GM12878 (cell line): ENCODE results near the gene CNR2. TPM values are rescaled to one million over a fixed set of nuclear protein-coding genes. Genes with fewer than 3 reads are reported as not detected.
A peak's percentile ranks its signal among the peaks of the same experiment; 100 is the strongest.

Experiments
- BRCA1 ChIP-seq: IDR thresholded peaks from 2 replicates; pipeline ENCODE4 v1.6.1; 2011; ENCODE audit warnings: low read depth, low read length, improper control_type of control experiment
- CREB1 ChIP-seq: IDR thresholded peaks from 2 replicates; pipeline ENCODE4 v1.6.1; 2012; ENCODE audit warnings: low read depth, mild to moderate bottlenecking, inconsistent platforms
- EGR1 ChIP-seq, 2 experiments: IDR thresholded peaks; 1 replicate in 1 of 2; 2 replicates in 1 of 2; pipeline ENCODE4 v1.6.1; 2011 to 2012; ENCODE audit warnings: low read depth in 2 of 2, low read length in 2 of 2, borderline replicate concordance in 1 of 2, mild to moderate bottlenecking in 1 of 2, moderate library complexity in 1 of 2
- ESRRA ChIP-seq: IDR thresholded peaks from 2 replicates; pipeline ENCODE4 v1.6.1; 2012; ENCODE audit warnings: mild to moderate bottlenecking, low read length, improper control_type of control experiment
- MLLT1 ChIP-seq: fragments of 450-650 bp; IDR thresholded peaks from 2 replicates; pipeline ENCODE4 v1.6.1; 2016; ENCODE audit warnings: mild to moderate bottlenecking
- NRF1 ChIP-seq: conservative IDR thresholded peaks from 2 replicates; pipeline ENCODE4 v1.6.1; 2011; ENCODE audit warnings: mild to moderate bottlenecking, low read depth, low read length, improper control_type of control experiment
- RAD51 ChIP-seq: fragments of 450-650 bp; IDR thresholded peaks from 2 replicates; pipeline ENCODE4 v1.6.1; 2016; ENCODE audit warnings: moderate library complexity, mild to moderate bottlenecking, inconsistent platforms
- SUPT20H ChIP-seq: IDR thresholded peaks from 2 replicates; pipeline ENCODE4 v1.6.1; 2011; ENCODE audit warnings: low read depth, mild to moderate bottlenecking, low read length, moderate library complexity, borderline replicate concordance; ENCODE audit not compliant: control insufficient read depth
- ZBTB40 ChIP-seq: fragments of 450-650 bp; IDR thresholded peaks from 2 replicates; pipeline ENCODE4 v1.6.1; 2016; ENCODE audit warnings: mild to moderate bottlenecking, moderate library complexity, borderline replicate concordance
- ZNF384 ChIP-seq: IDR thresholded peaks from 2 replicates; pipeline ENCODE4 v1.6.1; 2012; ENCODE audit warnings: low read depth, mild to moderate bottlenecking, low read length, improper control_type of control experiment, borderline replicate concordance
- polyA plus RNA-seq, 11 experiments: library from polyadenylated mRNA; depleted of rRNA in 4 of 11; unstranded in 6 of 11; stranded (reverse) in 5 of 11; fragments of >200 nt; fragmentation: Nextera tagmentation in 4 of 11; fragmentation: Illumina TruSeq in 1 of 11; extraction: Ambion mirVana in 4 of 11; extraction: Trizol in 1 of 11; gene quantifications; 1 replicate in 1 of 11; 2 replicates in 10 of 11; pipeline versions ENCODE4 v1.2.1 to v1.2.3, GENCODE V29; 2011 to 2016; ENCODE audit warnings: inconsistent platforms in 2 of 11, missing spikeins in 2 of 11, low read depth in 1 of 11
- total RNA-seq, 4 experiments: library from RNA; depleted of rRNA in 3 of 4; stranded (reverse); fragments of >200 nt in 3 of 4; fragmentation: Illumina TruSeq in 1 of 4; extraction: Trizol in 1 of 4; gene quantifications; 2 replicates each; pipeline versions ENCODE4 v1.2.1 to v1.2.3, GENCODE V29; 2013 to 2021
- TF ChIP-seq, protein P1 (sequence below): IDR thresholded peaks from 2 replicates; pipeline ENCODE4 v1.6.1; 2011; ENCODE audit warnings: mild to moderate bottlenecking, low read depth, low read length, moderate library complexity; ENCODE audit not compliant: insufficient replicate concordance
- TF ChIP-seq, protein P2 (sequence below): fragments of 450-650 bp; IDR thresholded peaks from 2 replicates; pipeline ENCODE4 v1.6.1; 2018; ENCODE audit warnings: mild to moderate bottlenecking, low read depth, moderate library complexity; ENCODE audit not compliant: partially characterized antibody
- TF ChIP-seq, protein P3 (sequence below): fragments of 450-650 bp; formaldehyde crosslinking; IDR thresholded peaks from 2 replicates; pipeline ENCODE4 v1.4.0; 2022; ENCODE audit warnings: mild to moderate bottlenecking, moderate library complexity

The CNR2 gene
- total and polyA plus RNA-seq, 10 of the 15 experiments (the other 5 are each of a cell fraction or from before 2014, with no cell fraction given): 0.46 to 19.8 (median 12.2) TPM

- no peak for TF ChIP-seq ZBTB40
- peak; percentile 76 for TF ChIP-seq MLLT1
- TF ChIP-seq EGR1 (IDR thresholded peaks at IDR 0.05; ENCODE audit: borderline replicate concordance in 1 of 2, low read depth in 2 of 2, low read length in 2 of 2): no peak
- TF ChIP-seq NRF1: no peak
- TF ChIP-seq, protein P1, sequence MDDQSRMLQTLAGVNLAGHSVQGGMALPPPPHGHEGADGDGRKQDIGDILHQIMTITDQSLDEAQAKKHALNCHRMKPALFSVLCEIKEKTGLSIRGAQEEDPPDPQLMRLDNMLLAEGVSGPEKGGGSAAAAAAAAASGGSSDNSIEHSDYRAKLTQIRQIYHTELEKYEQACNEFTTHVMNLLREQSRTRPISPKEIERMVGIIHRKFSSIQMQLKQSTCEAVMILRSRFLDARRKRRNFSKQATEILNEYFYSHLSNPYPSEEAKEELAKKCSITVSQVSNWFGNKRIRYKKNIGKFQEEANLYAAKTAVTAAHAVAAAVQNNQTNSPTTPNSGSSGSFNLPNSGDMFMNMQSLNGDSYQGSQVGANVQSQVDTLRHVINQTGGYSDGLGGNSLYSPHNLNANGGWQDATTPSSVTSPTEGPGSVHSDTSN: no peak
- TF ChIP-seq, protein P2, sequence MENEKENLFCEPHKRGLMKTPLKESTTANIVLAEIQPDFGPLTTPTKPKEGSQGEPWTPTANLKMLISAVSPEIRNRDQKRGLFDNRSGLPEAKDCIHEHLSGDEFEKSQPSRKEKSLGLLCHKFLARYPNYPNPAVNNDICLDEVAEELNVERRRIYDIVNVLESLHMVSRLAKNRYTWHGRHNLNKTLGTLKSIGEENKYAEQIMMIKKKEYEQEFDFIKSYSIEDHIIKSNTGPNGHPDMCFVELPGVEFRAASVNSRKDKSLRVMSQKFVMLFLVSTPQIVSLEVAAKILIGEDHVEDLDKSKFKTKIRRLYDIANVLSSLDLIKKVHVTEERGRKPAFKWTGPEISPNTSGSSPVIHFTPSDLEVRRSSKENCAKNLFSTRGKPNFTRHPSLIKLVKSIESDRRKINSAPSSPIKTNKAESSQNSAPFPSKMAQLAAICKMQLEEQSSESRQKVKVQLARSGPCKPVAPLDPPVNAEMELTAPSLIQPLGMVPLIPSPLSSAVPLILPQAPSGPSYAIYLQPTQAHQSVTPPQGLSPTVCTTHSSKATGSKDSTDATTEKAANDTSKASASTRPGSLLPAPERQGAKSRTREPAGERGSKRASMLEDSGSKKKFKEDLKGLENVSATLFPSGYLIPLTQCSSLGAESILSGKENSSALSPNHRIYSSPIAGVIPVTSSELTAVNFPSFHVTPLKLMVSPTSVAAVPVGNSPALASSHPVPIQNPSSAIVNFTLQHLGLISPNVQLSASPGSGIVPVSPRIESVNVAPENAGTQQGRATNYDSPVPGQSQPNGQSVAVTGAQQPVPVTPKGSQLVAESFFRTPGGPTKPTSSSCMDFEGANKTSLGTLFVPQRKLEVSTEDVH: no peak
- TF ChIP-seq ZNF384: no peak
- TF ChIP-seq, protein P3, sequence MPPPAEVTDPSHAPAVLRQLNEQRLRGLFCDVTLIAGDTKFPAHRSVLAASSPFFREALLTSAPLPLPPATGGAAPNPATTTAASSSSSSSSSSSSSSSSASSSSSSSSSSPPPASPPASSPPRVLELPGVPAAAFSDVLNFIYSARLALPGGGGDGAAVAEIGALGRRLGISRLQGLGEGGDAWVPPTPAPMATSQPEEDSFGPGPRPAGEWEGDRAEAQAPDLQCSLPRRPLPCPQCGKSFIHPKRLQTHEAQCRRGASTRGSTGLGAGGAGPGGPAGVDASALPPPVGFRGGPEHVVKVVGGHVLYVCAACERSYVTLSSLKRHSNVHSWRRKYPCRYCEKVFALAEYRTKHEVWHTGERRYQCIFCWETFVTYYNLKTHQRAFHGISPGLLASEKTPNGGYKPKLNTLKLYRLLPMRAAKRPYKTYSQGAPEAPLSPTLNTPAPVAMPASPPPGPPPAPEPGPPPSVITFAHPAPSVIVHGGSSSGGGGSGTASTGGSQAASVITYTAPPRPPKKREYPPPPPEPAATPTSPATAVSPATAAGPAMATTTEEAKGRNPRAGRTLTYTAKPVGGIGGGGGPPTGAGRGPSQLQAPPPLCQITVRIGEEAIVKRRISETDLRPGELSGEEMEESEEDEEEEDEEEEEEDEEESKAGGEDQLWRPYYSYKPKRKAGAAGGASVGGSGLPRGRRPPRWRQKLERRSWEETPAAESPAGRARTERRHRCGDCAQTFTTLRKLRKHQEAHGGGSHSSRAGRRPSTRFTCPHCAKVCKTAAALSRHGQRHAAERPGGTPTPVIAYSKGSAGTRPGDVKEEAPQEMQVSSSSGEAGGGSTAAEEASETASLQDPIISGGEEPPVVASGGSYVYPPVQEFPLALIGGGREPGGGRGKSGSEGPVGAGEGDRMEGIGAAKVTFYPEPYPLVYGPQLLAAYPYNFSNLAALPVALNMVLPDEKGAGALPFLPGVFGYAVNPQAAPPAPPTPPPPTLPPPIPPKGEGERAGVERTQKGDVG (CRISPR knock-in tag): no peak
- TF ChIP-seq BRCA1: no peak
- TF ChIP-seq CREB1: no peak
- peak; percentile 77 for TF ChIP-seq RAD51
- TF ChIP-seq SUPT20H: no peak
- TF ChIP-seq ESRRA: no peak
Measured at GRCh38 chr1:23904748-23905357, 8.3 kb downstream of the CNR2 start (continued).
